ENCODE results near the gene MTARC2. TPM values are rescaled to one million over a fixed set of nuclear protein-coding genes. Genes with fewer than 3 reads are reported as not detected.
A peak's percentile ranks its signal among the peaks of the same experiment; 100 is the strongest.

Gene MTARC2
- total RNA-seq, 2 donors from 2014 or later, result 30.4 to 32.1 TPM

DNA sequence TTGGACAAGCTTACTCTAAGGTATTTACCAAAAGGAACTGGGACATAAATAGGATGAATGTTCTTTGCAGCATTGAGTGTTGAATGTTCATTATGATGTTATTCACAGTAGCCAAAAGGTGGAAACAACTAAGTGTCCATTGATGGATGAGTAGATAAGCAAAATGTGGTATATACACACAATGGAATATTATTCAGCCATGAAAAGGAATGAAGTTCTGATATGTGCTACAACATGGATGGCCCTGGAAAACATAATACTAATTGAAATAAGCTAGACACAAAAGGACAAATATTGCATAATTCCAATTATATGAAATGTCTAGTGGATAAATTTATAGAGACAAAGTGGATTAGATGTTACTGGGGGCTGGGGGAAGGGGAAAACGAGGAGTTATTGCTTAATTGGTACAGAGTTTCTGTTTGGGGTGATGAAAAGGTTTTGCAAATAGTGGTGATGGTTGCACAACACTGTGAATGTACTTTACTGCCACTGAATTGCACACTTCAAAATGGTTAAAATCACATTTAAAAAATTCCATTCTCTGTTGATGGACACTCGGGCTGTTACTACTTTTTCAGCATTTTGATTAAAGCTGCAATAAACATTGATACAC, 41.5 kb downstream of the MTARC2 start:
- H3K27ac ChIP-seq, result peak overlapping the region in 1 of 2 donors; percentile 67
- no peak overlapping the region for H3K4me3 ChIP-seq
- DNase-seq (ENCODE audit: low spot score) (no peak), ATAC-seq (ENCODE audit: insufficient number of reproducible peaks, low FRiP score, low read depth) (no peak)
- no peaks in the 10 kb centered on the region for H3K36me3 ChIP-seq
- H3K4me1 ChIP-seq (ENCODE audit: control insufficient read depth in 1 of 2, low read depth in 2 of 2), result peaks cover 6 to 48% of the 10 kb centered on the region in 2 donors
- H3K27me3 ChIP-seq (replicated peaks; ENCODE audit: insufficient read depth), result no peaks in the 10 kb centered on the region
- no peaks in the 10 kb centered on the region for H3K9me3 ChIP-seq
- TF ChIP-seq, protein P1, sequence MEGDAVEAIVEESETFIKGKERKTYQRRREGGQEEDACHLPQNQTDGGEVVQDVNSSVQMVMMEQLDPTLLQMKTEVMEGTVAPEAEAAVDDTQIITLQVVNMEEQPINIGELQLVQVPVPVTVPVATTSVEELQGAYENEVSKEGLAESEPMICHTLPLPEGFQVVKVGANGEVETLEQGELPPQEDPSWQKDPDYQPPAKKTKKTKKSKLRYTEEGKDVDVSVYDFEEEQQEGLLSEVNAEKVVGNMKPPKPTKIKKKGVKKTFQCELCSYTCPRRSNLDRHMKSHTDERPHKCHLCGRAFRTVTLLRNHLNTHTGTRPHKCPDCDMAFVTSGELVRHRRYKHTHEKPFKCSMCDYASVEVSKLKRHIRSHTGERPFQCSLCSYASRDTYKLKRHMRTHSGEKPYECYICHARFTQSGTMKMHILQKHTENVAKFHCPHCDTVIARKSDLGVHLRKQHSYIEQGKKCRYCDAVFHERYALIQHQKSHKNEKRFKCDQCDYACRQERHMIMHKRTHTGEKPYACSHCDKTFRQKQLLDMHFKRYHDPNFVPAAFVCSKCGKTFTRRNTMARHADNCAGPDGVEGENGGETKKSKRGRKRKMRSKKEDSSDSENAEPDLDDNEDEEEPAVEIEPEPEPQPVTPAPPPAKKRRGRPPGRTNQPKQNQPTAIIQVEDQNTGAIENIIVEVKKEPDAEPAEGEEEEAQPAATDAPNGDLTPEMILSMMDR (IDR thresholded peaks at IDR 0.05), result no peak

DNA sequence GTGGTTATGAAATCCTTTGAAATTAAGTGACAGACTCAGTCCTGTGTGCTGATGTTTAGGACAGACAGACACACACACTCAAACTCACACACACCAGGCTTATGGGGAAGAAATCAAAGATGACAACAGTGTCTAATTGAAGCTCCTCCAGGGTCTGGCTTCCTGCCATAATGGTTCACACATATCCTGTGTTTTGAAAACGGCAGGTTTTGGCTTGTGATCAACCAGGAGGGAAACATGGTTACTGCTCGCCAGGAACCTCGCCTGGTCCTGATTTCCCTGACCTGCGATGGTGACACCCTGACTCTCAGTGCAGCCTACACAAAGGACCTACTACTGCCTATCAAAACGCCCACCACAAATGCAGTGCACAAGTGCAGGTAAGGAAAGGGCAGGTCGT, 43.2 kb downstream of the MTARC2 start:
- no peak for ATAC-seq (ENCODE audit: insufficient number of reproducible peaks, low FRiP score, low read depth)
- TF ChIP-seq, protein P1 (IDR thresholded peaks at IDR 0.05), result no peak

DNA sequence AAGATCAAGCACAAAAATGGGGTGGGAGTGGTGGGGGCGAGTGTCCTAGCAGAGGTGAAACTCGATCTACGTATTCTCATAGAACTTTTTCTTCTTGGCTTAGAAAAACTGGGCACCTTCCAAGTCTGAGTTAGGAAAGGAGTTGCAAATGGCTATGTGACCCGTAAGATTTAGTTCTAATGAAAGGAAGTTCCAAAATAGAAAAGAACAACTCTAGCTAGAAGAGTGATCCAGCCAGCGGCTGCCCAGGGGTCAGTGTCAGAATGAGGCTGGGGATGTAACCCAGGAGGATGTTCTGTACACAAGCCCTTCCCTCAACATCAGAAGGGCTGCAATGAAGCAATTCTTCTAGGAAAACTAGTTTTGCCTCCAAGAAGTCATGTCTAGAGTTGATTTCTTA, 43.8 kb downstream of the MTARC2 start:
- Histone ChIP-seq H3K4me1 (ENCODE audit: control insufficient read depth in 1 of 2, low read depth in 2 of 2) (peaks cover 7 to 40% of the 10 kb centered on the region in 2 donors), H3K27ac (peak overlapping the region; percentile 74 to 75), H3K9me3 (no peaks in the 10 kb centered on the region), H3K27me3 (replicated peaks; ENCODE audit: insufficient read depth) (no peaks in the 10 kb centered on the region), H3K36me3 (no peaks in the 10 kb centered on the region), H3K4me3 (peak overlapping the region; percentile 3)
- TF ChIP-seq, protein P1 (IDR thresholded peaks at IDR 0.05), result no peak
- DNase-seq (ENCODE audit: low spot score), result no peak
- ATAC-seq (ENCODE audit: insufficient number of reproducible peaks, low FRiP score, low read depth), result no peak

More for the DNA sequence above, 43.2 kb downstream of the MTARC2 start:
- H3K4me3 ChIP-seq, result peak overlapping the region; percentile 3
- H3K27me3 ChIP-seq (replicated peaks; ENCODE audit: insufficient read depth), result no peaks in the 10 kb centered on the region
- H3K4me1 ChIP-seq (ENCODE audit: control insufficient read depth in 1 of 2, low read depth in 2 of 2), result peaks cover 6 to 40% of the 10 kb centered on the region in 2 donors
- H3K9me3 ChIP-seq, result no peaks in the 10 kb centered on the region
- peak overlapping the region; percentile 74 to 75 for H3K27ac ChIP-seq
- no peak for DNase-seq (ENCODE audit: low spot score)
- H3K36me3 ChIP-seq, result no peaks in the 10 kb centered on the region

DNA sequence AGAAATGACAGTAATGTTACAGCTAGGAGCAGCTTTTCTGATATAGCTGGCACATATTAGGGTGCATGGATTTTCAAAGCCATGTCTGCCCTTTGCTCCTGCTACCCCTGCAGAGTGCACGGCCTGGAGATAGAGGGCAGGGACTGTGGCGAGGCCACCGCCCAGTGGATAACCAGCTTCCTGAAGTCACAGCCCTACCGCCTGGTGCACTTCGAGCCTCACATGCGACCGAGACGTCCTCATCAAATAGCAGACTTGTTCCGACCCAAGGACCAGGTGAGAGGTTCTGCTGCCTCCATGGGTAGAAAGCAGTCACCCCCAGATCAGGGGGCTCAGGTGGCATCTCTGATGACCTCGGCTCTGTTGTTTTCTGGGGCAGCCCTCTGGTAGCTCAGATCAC, 48.4 kb downstream of the MTARC2 start:
- TF ChIP-seq, protein P1 (IDR thresholded peaks at IDR 0.05), result no peak
- peaks cover 7% of the 10 kb centered on the region for H3K36me3 ChIP-seq
- no peak for ATAC-seq (ENCODE audit: insufficient number of reproducible peaks, low FRiP score, low read depth)

DNA sequence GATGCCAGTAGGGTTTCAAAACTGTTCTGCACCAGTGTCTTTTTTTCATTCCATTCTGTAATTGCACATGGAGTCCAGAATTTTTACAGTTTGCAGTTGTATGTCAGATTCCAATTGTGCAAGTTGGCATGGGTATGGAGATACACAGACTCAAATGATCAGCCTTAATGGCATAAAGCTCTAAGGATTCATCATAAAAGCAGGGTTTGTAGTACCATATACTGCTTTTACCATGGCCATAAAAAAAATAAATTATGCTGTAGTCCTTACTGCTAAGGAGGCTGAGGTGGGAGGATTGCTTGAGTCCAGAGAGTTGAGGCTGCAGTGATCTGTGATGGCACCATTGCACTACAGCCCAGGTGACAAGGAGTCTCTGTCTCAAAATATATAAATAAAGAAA, 48.9 kb downstream of the MTARC2 start:
- Histone ChIP-seq H3K4me1 (ENCODE audit: control insufficient read depth in 1 of 2, low read depth in 2 of 2) (peaks cover 7 to 14% of the 10 kb centered on the region in 2 donors), H3K27ac (peak overlapping the region in 1 of 2 donors; percentile 14), H3K4me3 (no peak overlapping the region), H3K36me3 (peaks cover 7% of the 10 kb centered on the region), H3K9me3 (no peaks in the 10 kb centered on the region), H3K27me3 (replicated peaks; ENCODE audit: insufficient read depth) (no peaks in the 10 kb centered on the region)
- TF ChIP-seq, protein P1 (IDR thresholded peaks at IDR 0.05), result no peak
- no peak for ATAC-seq (ENCODE audit: insufficient number of reproducible peaks, low FRiP score, low read depth)
- DNase-seq (ENCODE audit: low spot score), result no peak

More for the DNA sequence above, 48.4 kb downstream of the MTARC2 start:
- Histone ChIP-seq H3K9me3 (no peaks in the 10 kb centered on the region), H3K4me3 (no peak overlapping the region), H3K27ac (peak overlapping the region in 1 of 2 donors; percentile 14), H3K27me3 (replicated peaks; ENCODE audit: insufficient read depth) (no peaks in the 10 kb centered on the region), H3K4me1 (ENCODE audit: control insufficient read depth in 1 of 2, low read depth in 2 of 2) (peaks cover 8 to 18% of the 10 kb centered on the region in 2 donors)
- no peak for DNase-seq (ENCODE audit: low spot score)
